ENCODE data around the gene BPIFB1.

Gene BPIFB1

DNA sequence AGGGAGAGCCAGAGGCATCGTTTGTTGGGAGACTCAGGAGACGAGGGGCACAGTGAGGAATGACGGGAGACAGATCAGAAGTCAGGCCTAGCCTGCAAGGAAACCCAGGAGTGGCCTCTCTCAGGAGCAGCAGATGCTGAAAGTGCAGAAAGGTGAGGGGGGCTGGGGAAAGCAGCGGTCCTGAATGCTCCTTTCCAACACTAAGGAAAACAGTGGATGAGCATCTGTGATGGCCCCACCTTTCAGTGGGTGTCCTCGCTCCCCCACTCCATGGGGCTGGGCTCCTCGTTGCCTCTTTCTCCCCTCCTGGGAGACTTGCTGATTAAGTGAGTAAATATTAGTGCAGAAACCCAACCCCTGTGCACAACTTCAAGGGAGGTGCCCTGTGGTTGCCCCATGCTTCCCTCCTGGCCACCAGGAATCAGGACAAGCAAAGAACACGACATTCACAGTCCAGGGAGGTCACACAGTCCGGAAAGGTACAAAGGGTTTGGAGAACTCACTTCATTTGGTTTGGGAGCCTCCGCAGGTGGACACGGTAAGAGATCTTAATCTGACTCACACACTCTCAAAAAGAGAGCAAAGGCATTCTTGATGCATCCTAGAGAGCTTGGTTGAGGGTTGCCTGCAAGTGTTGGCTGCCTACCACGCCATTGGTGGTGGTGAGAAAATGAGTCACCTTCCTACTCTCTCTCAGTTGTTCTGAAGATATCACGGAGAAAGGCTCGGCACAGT, 9.7 kb upstream of the BPIFB1 start:
- no peak for DNase-seq

GRCh38 chr20:33275215-33275614, 7.8 kb upstream of the BPIFB1 start:
- DNase-seq = no peak

DNA sequence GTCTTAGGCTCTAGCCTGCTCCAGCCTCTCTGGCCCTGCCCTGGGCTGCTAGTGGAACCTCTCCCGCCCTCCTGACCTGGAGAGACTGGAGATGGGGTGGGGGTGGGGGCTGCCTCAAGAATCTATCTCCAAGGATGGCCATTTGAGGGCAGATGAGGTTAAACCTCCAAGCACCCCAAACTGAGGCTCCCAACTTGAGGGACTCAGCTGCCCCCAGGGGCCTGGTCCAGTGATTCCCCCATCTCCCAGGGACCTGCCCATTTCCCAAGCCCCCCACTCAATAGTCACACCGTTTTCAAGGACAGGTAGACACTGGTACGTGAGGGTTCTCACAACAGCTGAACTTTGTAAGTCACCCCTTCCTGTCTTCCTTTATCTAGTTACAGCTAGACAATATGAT, 7.1 kb upstream of the BPIFB1 start:
- DNase-seq = no peak

- no peak for DNase-seq
These were observed 6.5 kb upstream of the BPIFB1 start for GRCh38 chr20:33276303-33277113.

DNA sequence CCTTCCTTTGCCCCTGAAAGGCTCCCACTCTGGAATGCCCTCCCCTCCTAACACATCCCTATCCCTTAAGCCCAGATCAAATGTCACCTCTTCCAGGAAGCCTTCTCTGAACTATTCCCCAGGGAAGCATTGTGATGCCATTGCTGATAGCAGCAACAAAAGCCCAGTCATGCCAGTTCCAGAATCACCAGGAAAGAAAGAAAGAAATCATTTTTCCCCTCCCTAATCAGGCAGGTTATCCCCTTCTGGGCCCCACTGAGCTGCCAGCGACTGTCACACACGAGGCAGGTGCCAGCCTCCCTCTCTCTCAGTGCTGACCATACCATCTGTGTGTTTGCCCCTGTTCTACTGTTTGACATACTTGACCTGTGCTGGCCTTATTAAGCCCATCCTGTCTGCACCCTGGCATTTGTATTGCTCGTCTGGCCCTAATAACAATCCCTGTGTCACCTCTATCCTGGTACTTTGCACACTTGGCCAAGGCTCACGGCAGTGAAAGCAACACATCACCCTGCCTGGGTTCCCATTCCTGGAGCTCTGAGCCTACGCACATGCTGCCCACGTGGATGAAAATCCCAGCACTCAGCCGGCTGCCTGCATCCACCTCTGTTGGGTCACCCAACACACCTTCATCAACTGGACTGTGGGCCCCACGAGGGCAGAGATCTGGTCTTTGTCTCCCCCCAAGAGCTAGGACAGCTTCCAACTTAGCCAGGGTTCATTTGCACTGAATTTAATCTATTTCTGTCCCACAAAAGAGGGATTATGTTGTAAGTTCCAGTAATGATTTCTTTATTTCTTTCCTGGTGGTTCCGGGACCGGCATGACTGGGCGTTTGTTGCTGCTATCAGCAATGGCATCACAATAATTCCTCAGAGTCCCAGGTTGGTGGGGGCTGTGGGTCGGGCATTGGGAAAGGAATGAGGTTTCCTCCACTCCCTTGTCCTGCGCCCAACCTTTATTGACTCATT, 5.3 kb upstream of the BPIFB1 start:
- DNase-seq = no peak

GRCh38 chr20:33278700-33279099, 4.3 kb upstream of the BPIFB1 start:
- DNase-seq = no peak

GRCh38 chr20:33279261-33279910, 3.6 kb upstream of the BPIFB1 start:
- peak; percentile 18 for DNase-seq

DNA sequence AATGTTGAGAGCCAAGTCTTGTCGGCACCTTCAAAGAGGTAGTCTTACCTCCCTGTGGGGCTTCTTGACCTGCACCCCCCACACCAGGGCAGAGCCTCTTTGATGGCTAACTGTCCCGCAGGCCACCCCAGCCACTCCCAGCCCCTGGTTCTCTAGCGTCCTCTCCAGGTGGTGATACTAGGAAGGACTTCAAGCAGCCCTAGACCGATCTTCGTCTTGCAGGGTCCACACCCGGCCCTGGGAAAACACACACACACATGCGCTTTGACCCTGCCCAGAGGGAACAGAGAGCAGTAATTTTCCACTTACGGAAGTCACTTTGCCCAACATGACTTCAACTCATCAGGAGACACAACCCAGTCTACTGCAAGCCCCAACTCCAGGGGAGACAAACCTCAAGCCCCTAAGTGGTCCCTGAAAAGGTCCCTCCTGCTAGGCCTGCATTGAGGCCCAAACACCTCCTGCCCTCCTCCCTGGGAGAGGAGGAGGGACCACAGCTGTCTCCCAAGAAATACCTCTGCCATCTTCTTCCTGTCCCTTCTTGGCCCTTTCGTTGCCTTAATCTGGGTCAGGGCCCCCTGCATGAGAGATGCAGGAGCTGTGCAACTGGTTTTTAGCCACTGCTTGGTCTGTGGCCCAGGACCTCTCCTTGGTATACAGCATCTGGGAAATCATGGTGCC, 2.9 kb upstream of the BPIFB1 start:
- no peak for DNase-seq

DNA sequence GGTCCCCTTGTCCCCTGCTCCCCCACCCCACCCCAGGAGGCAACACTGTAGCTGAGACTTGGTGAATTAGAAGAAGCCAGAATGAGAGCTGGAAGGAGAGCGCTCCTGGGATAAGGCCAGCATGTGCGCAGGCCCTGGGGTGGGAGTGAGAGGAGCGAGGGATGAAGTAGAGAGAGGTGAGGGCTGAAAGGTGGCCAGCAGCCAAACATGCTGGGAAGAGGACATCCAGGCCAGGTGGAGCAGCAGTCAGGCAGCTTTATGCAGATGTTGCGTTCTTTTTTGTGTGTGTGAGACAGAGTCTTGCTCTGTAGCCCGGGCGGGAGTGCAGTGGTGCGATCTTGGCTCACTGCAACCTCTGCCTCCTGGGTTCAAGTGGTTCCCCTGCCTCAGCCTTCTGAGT, 2.2 kb upstream of the BPIFB1 start:
- no peak for DNase-seq

DNA sequence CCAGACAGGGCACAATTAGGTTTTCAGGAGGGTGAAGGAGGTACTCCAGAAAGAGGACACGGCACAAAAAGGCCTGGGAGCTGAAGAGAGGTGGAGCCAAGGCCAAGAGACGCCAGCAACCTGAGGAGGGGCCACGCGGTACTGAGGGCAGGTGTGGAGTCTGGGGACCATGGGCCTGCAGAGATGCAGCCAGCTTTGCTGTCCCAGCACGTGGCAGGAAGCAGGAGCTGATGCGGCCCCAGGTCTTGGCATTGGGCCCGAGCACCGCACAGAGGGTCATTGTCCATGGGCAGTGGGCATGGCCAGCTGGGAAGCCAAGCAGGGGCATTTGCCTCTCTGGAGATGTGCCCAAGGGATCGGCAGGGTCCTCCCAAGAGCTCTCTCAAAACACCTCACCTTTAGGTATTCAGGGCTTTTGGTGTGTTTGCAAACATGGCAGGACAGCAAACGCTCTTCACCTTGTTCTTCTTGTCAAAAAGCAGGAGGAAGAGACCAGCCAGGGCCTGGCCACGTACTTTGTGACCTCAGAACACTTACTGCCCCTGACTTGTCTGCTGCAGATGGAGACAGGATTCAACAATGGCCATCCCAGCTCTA, 1.4 kb upstream of the BPIFB1 start:
- DNase-seq = no peak

DNA sequence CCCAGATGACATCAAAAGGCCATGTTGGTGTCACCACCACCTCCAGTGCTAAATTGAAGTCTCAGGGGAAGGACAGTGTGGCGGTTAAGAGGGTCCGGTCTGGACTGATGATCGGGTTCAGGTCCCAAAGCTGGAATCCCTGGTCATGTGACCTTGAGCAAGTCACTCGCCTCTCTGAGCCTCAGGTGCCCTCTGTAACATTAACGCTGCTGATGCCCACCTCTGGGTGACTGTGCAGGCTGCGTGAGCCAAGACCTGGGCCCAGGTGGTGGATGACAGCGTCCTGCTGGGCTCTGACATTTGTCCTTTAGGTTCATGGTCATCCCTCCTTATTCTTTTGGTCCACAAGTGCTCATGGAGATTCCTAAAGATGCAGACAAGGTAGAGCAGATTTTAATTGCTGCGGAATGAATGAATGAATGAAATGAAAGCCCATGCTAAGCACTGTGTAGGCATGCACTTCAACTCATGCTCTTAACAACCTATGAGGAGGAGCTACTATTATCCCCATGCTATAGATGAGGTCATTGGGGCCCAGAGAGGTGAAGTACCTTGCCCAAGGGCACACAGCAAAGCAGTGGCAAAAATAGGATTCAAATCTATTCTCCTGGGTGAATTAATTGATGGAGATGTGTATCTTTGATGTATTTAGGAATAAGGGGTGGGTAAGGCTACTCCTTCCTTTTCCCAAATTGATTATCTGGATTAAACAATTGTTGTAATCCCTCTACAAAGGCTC, 649 bp upstream of the BPIFB1 start:
- DNase-seq = no peak

DNA sequence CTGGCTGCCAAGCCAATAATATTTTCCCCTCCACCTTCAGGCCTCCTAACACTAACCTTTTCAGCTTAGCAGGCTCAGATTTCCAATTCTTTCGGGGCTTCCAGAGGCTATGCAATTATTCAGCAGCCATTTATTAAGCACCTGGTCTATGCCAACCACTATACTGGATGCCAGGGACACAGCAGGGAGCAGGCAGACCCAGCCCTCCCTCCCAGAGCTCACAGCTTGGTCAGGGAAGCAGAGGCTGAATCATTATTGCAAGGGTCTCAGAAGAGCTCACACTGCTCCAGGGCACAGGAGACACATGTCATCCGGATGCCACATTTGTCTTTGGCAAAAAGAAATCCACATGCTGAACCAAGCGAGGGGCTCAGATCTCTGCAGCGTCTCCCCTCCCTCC, 1.3 kb downstream of the BPIFB1 start:
- no peak for DNase-seq

GRCh38 chr20:33284937-33285336, 1.9 kb downstream of the BPIFB1 start:
- no peak for DNase-seq

DNA sequence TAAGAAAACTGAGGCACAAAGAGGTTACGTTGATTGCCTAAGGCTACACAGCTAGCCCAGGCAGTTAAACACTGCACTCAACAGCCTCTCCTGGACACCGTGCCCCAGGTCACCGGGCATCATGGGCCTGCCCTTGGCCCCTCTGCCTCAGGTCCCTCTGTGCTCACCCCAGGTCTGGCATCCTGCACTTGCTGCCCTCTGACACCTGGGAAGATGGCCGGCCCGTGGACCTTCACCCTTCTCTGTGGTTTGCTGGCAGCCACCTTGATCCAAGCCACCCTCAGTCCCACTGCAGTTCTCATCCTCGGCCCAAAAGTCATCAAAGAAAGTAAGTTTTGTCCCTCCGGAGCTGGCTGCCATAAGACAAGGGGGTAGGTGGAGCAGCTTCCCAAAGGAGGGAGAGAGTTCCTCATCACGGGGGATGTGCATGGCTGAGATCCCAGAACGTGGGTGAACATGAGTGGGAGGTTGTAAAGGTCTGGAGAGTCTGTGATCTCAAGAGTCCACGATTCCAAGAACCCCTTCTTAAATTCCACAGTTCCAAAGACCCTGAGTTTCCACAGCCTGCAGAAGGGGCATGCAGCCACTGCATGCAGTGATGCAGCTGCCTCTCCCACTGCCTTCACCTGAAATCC, 3.0 kb downstream of the BPIFB1 start:
- no peak for DNase-seq

DNA sequence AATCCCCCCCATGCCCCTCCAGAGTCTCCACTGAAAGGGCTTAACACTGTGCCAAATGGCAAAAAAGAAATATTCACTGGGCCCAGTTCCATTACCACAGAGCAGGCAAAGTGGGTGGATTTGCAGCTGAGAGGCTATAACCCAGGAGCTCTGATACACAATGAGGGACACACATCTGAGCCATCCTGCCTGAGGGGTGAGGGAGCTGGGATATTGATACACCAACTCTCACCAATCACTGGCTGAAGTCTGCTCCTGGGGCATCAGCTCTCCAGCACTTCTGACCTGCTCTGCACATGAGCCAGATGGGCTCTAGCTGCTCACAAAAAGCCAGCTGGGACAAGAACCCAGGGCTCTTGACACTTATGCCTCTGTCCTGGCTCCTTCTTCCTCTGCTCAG, 4.9 kb downstream of the BPIFB1 start:
- DNase-seq = no peak

DNA sequence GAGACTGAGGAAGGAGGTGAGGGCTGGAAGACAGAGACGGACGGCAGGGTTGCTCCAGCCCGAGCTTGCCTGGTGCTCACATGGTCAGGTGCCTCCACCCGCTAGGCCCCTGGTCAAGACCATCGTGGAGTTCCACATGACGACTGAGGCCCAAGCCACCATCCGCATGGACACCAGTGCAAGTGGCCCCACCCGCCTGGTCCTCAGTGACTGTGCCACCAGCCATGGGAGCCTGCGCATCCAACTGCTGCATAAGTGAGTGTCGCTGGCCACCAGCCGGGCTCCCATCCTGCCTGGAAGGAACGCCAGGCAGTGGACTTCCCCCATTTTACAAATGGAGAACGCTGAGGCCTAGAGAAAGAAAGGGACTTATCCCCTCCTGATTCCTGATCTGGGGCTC, 7.8 kb downstream of the BPIFB1 start:
- DNase-seq = no peak

- no peak for DNase-seq
These were observed 8.4 kb downstream of the BPIFB1 start for GRCh38 chr20:33291416-33291815.

GRCh38 chr20:33291830-33292355, 8.9 kb downstream of the BPIFB1 start:
- DNase-seq = peak; percentile 33

- no peak for DNase-seq
These were observed 13.2 kb downstream of the BPIFB1 start for GRCh38 chr20:33296206-33296605.

GRCh38 chr20:33298391-33298790, 15.4 kb downstream of the BPIFB1 start:
- no peak for DNase-seq
